Transverse colon (tissue), 4 donors: ENCODE results near the gene MBD3L1. TPM values are rescaled to one million over a fixed set of nuclear protein-coding genes. Genes with fewer than 3 reads are reported as not detected.

Source experiments
- DNase-seq: peaks from one replicate; pipeline ENCODE4 v3.0.0-alpha.2; 2019
- H3K27ac ChIP-seq, 4 donors: fragments of 200-600 bp; sonication (generic); 2 replicates each; pipeline ENCODE4 v1.5.1; 2016 to 2018; ENCODE audit warnings: inconsistent platforms in 4 of 4
- H3K27me3 ChIP-seq: fragments of 200-600 bp; sonication (generic); 2 replicates; pipeline ENCODE4 v1.5.1; 2017; ENCODE audit warnings: inconsistent platforms
- H3K36me3 ChIP-seq, 4 donors: fragments of 200-600 bp; sonication (generic); 2 replicates each; pipeline ENCODE4 v1.5.1; 2017 to 2019; ENCODE audit warnings: inconsistent platforms in 4 of 4
- H3K4me1 ChIP-seq, 4 donors: fragments of 200-600 bp; sonication (generic); 2 replicates each; pipeline ENCODE4 v1.5.1; 2017 to 2020; ENCODE audit warnings: inconsistent platforms in 4 of 4
- H3K4me3 ChIP-seq, 4 donors: fragments of 200-600 bp; sonication (generic); 1 replicate in 1 of 4; 2 replicates in 3 of 4; pipeline versions ENCODE4 v1.5.1 to v1.6.1; 2017 to 2019; ENCODE audit warnings: inconsistent platforms in 4 of 4
- H3K9me3 ChIP-seq, 2 donors: fragments of 200-600 bp; sonication (generic); 2 replicates each; pipeline ENCODE4 v1.5.1; 2017 to 2019; ENCODE audit warnings: inconsistent platforms in 2 of 2
- EP300 ChIP-seq: sonication (generic); formaldehyde crosslinking; IDR thresholded peaks from one replicate; pipeline ENCODE4 v1.6.1; 2017; ENCODE audit warnings: antibody characterized with exemption, low read depth
- POLR2A ChIP-seq: fragments of 450-650 bp; IDR thresholded peaks from one replicate; pipeline ENCODE4 v1.6.1; 2016; ENCODE audit warnings: antibody characterized with exemption, mild to moderate bottlenecking, moderate library complexity
- POLR2AphosphoS5 ChIP-seq, 3 donors: sonication (generic); formaldehyde crosslinking; IDR thresholded peaks; one replicate each; pipeline ENCODE4 v1.6.1; 2016; ENCODE audit warnings: antibody characterized with exemption in 3 of 3
- WGBS, 2 donors: methylation state at CpG; one replicate each; pipeline ENCODE4 v1.1.5; 2018; ENCODE audit warnings: low coverage in 1 of 2; 5-methylcytosine and 5-hydroxymethylcytosine counted together
- in situ Hi-C, 4 donors: fragments of 200-750 bp; cut with MboI; loops; one replicate each; pipeline versions ENCODE4 v1.15.0 to v1.15.1; 2017; ENCODE audit warnings: low sequenced_read_pairs in 3 of 4, low pct_ligation_motif_present in 1 of 4, low pct_unique_long_range_greater_than_20kb in 1 of 4
- intact Hi-C: fragments of 100-400 bp; cut with DNase I; formaldehyde crosslinking; loops from one replicate; pipeline ENCODE4 v1.15.1; 2023; ENCODE audit warnings: low total_unique reads
- total RNA-seq, 4 donors: library from RNA; depleted of rRNA; stranded (reverse); fragments of >200 nt; gene quantifications; one replicate each; pipeline ENCODE4 v1.1.0, GENCODE V29; 2016
- TF ChIP-seq, protein P1 (sequence below), 5 experiments: fragments of 200-600 bp in 3 of 5; fragments of 450-650 bp in 2 of 5; sonication (generic) in 3 of 5; IDR thresholded peaks; 1 replicate in 2 of 5; 2 replicates in 3 of 5; pipeline ENCODE4 v1.5.1; 2016 to 2017; ENCODE audit warnings: antibody characterized with exemption in 5 of 5, inconsistent platforms in 3 of 5, mild to moderate bottlenecking in 2 of 5, moderate library complexity in 1 of 5

The MBD3L1 gene
- total RNA-seq, 4 donors from 2014 or later, result not detected

DNA sequence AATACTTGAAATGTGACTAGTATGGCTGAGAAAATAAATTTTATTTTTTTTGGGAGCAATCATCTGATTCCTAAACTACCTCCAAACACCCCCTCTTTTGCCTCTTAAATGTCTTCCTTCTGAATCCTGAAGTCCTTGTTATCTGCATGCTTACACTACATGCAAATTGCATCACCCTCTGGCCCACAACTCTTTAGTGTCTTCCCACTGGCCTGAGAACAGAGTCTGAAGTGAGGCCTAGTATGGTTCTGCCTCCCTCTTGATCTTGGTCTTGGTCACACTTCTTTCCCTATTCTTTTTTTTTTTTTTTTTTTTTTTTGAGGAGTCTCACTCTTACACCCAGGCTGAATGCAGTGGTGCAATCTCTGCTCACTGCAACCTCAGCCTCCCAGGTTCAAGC, 4.9 kb upstream of the MBD3L1 start:
- intact Hi-C loops, result no loop called here
- Histone ChIP-seq H3K36me3 (peaks cover 0 to 19% (median 9%) of the 10 kb centered on the region in 4 donors), H3K9me3 (no peaks in the 10 kb centered on the region), H3K27me3 (no peaks in the 10 kb centered on the region), H3K27ac (no peak overlapping the region), H3K4me1 (peaks cover 0 to 11% (median 6%) of the 10 kb centered on the region in 4 donors), H3K4me3 (no peak overlapping the region)
- TF ChIP-seq, protein P1, sequence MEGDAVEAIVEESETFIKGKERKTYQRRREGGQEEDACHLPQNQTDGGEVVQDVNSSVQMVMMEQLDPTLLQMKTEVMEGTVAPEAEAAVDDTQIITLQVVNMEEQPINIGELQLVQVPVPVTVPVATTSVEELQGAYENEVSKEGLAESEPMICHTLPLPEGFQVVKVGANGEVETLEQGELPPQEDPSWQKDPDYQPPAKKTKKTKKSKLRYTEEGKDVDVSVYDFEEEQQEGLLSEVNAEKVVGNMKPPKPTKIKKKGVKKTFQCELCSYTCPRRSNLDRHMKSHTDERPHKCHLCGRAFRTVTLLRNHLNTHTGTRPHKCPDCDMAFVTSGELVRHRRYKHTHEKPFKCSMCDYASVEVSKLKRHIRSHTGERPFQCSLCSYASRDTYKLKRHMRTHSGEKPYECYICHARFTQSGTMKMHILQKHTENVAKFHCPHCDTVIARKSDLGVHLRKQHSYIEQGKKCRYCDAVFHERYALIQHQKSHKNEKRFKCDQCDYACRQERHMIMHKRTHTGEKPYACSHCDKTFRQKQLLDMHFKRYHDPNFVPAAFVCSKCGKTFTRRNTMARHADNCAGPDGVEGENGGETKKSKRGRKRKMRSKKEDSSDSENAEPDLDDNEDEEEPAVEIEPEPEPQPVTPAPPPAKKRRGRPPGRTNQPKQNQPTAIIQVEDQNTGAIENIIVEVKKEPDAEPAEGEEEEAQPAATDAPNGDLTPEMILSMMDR (IDR thresholded peaks at IDR 0.05), result no peak
- TF ChIP-seq POLR2AphosphoS5 (IDR thresholded peaks at IDR 0.05) (no peak), POLR2A (no peak), EP300 (no peak)
- no peak for DNase-seq
- in situ Hi-C loops, result no loop called here

GRCh38 chr19:8831373-8831772, 804 bp upstream of the MBD3L1 start:
- in situ Hi-C loops, result no loop called here
- DNase-seq, result no peak
- 67 to 94% methylated on average over 3 to 6 of the region's 6 CpGs for WGBS, 2 donors
- Histone ChIP-seq H3K27me3 (no peaks in the 10 kb centered on the region), H3K4me1 (peaks cover 0 to 11% (median 6%) of the 10 kb centered on the region in 4 donors), H3K27ac (peak overlapping the region; percentile 88 to 99 (median 92)), H3K9me3 (no peaks in the 10 kb centered on the region), H3K4me3 (peak overlapping the region in 3 of 4 donors; percentile 67 to 86 (median 82)), H3K36me3 (no peaks in the 10 kb centered on the region)
- TF ChIP-seq POLR2A (no peak), EP300 (no peak), POLR2AphosphoS5 (IDR thresholded peaks at IDR 0.05) (no peak)
- TF ChIP-seq, protein P1 (IDR thresholded peaks at IDR 0.05), result no peak
- intact Hi-C loops, result no loop called here

- Histone ChIP-seq H3K9me3 (no peaks in the 10 kb centered on the region), H3K36me3 (no peaks in the 10 kb centered on the region), H3K27ac (peak overlapping the region; percentile 88 to 99 (median 92)), H3K27me3 (no peaks in the 10 kb centered on the region), H3K4me3 (peak overlapping the region; percentile 67 to 88 (median 84)), H3K4me1 (peaks cover 0 to 11% (median 6%) of the 10 kb centered on the region in 4 donors)
- intact Hi-C loops (no loop called here), in situ Hi-C loops (no loop called here)
- WGBS, 2 donors, result 0 to 6% methylated on average over 6 to 16 of the region's 16 CpGs
- no peak for DNase-seq
- TF ChIP-seq POLR2A (no peak), EP300 (no peak), POLR2AphosphoS5 (IDR thresholded peaks at IDR 0.05) (no peak)
- TF ChIP-seq, protein P1 (IDR thresholded peaks at IDR 0.05), result no peak
These were observed 395 bp upstream of the MBD3L1 start for GRCh38 chr19:8831832-8832131.

GRCh38 chr19:8835446-8835845, 3.3 kb downstream of the MBD3L1 start:
- in situ Hi-C loops, result no loop called here
- TF ChIP-seq POLR2A (no peak), EP300 (no peak), POLR2AphosphoS5 (IDR thresholded peaks at IDR 0.05) (no peak)
- TF ChIP-seq, protein P1 (IDR thresholded peaks at IDR 0.05), result no peak
- intact Hi-C loops, result no loop called here
- no peak for DNase-seq
- Histone ChIP-seq H3K4me3 (no peak overlapping the region), H3K9me3 (no peaks in the 10 kb centered on the region), H3K27ac (no peak overlapping the region), H3K27me3 (no peaks in the 10 kb centered on the region), H3K36me3 (no peaks in the 10 kb centered on the region), H3K4me1 (peaks cover 0 to 11% (median 6%) of the 10 kb centered on the region in 4 donors)
- WGBS, 2 donors, result 54 to 72% methylated on average over 2 of the region's 2 CpGs
